ENCODE data around the gene NACA2.
"Not testable (repeated sequence)": the region's sequence is repeated elsewhere in the genome, so short reads cannot be mapped to it uniquely, and the experiment has no call there.

- not testable (repeated sequence) for TF ChIP-seq POLR2A, POLR2AphosphoS5, POU2F2 (IDR thresholded peaks at IDR 0.05; ENCODE audit: low read depth, low read length)
These were observed 38.5 kb downstream of the NACA2 start for GRCh38 chr17:61552560-61552959.
